Heart left ventricle (tissue), 13 donors: ENCODE results near the gene CDK19.

Experiments used
- POLR2A ChIP-seq, 2 donors: fragments of 450-650 bp; IDR thresholded peaks; one replicate each; pipeline ENCODE4 v1.6.1; 2017; ENCODE audit warnings: antibody characterized with exemption in 2 of 2, mild to moderate bottlenecking in 2 of 2, moderate library complexity in 2 of 2
- TF ChIP-seq, protein P1 (sequence below), 12 donors: fragments of 200-600 bp; sonication (generic) in 4 of 12; IDR thresholded peaks; one replicate each; pipeline versions ENCODE4 v1.5.0 to v1.8.0; 2018 to 2022; ENCODE audit warnings: antibody characterized with exemption in 12 of 12, mild to moderate bottlenecking in 5 of 12
- donor health status: ischemic (EF 13 %, LVEDD 7.1; RV severe dilation, severe dysfunction).
- donor health status: DM: no; HTN: yes; CAD: no.
- donor health status: DM: no; HTN: no; CAD: no.
- donor health status: ischemic (EF 25% LVEDD 6.9; RV normal size, moderate dysfunction).
- donor health status: ischemic (EF 25% LVEDD 5.7; RV mildly dilated, moderate dysfunction).
- donor health status: ischemic (EF 35%, LVEDD 5.7; RV mildly dilated, moderate dysfunction).
- donor health status: nonischemic (EF 11% LVEDD 7.7; RV severe dilation, severe dysfunction).
- donor health status: DM: yes; HTN: yes; CAD: no.
- donor health status: PGD.
- donor health status: ischemic (EF 29% LVEDD 5.4; RV normal size, mild dysfunction).
- donor health status: nonischemic (EF 23%, LVEDD 6.1; RV moderate dilation, normal function).

DNA sequence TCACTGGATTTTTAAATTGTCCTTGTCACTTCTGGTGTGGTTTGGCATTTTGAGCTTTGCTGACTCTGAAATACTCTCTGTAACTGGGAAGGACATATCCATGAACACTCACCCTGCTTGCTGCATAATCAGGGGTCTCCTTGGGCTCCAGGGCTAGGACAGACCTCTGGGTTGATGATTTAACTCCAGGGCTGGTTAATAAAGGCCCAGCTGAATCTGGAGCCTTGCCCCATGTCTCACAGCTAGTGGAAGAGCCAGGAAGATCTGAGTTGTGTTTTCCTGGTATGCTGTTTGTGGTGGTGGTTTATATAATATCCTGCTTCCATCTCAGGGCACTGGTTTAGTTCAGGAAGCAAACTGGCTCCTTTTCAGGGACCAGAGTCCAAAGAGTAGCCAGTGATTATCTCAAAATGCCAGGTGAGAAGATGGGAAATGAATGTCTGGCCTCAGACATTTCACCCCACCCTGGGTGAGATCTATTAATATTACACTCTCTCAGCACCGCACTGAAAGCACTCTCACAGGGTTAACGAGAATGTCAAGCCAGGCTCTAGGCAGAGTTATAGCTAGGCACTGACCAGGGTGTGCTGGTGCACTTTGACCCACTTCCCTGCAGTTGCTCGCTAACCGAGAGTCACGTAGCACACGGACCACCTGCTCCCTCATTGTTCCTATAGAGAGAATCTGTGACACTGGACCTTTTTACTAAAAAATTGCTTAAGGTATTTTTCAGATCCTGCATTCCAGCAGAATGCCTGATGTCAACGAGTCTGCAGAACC, 248.7 kb downstream of the CDK19 start:
- TF ChIP-seq POLR2A (IDR thresholded peaks at IDR 0.05), result no peak
- TF ChIP-seq, protein P1, sequence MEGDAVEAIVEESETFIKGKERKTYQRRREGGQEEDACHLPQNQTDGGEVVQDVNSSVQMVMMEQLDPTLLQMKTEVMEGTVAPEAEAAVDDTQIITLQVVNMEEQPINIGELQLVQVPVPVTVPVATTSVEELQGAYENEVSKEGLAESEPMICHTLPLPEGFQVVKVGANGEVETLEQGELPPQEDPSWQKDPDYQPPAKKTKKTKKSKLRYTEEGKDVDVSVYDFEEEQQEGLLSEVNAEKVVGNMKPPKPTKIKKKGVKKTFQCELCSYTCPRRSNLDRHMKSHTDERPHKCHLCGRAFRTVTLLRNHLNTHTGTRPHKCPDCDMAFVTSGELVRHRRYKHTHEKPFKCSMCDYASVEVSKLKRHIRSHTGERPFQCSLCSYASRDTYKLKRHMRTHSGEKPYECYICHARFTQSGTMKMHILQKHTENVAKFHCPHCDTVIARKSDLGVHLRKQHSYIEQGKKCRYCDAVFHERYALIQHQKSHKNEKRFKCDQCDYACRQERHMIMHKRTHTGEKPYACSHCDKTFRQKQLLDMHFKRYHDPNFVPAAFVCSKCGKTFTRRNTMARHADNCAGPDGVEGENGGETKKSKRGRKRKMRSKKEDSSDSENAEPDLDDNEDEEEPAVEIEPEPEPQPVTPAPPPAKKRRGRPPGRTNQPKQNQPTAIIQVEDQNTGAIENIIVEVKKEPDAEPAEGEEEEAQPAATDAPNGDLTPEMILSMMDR (IDR thresholded peaks at IDR 0.05), result no peak
